ENCODE data around the gene LBH.

DNA sequence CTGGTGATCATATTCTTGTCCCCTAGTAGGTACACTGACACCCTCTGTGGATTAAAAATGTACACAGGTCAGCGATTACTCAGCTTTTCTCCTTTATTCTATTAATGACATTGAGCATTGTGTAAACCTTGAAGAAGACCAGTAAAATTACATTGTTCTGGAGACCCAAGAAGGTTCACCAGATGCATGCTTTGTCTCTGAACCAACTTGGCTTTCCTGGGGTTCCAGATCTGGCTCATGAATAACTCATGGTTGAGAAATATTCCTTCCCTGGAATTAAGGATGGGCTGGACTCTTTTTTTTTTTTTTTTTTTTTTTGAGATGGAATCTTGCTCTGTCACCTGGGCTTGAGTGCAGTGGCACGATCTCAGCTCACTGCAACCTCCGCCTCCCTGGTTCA lies 11.9 kb downstream of the LBH start:
- TF ChIP-seq POLR2AphosphoS5 (IDR thresholded peaks at IDR 0.05) (no peak), POLR2A (IDR thresholded peaks at IDR 0.05) (no peak), CTCF (IDR thresholded peaks at IDR 0.05) (no peak)
